ENCODE results near the gene RPS27. TPM values are rescaled to one million over a fixed set of nuclear protein-coding genes. Genes with fewer than 3 reads are reported as not detected.
"Not testable (repeated sequence)": the region's sequence is repeated elsewhere in the genome, so short reads cannot be mapped to it uniquely, and the experiment has no call there.

The RPS27 gene
- total RNA-seq, 1 experiment from 2014 or later, result 2,666 TPM

DNA sequence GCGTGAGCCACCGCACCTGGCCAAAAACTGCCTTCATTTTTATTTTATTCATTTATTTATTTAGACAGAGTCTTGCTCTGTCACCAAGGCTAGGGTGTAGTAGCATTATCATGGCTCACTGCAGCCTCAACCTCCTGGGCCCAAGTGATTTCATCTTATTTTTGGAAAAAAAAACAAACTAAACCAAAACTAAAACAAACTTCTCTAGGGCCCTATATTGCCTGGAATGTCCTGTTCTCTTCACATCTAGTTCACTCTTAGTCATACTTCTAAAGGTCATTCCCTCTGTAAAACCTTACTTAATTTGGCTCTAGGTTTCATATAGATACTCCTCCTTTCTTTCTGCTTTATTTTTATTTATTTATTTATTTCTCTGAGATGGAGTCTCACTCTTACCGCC, 15.6 kb downstream of the RPS27 start:
- H3K4me3 ChIP-seq, result no peak overlapping the region
- no peaks in the 10 kb centered on the region for H3K27me3 ChIP-seq
- no peaks in the 10 kb centered on the region for H3K36me3 ChIP-seq
- no peak for DNase-seq
- no peaks in the 10 kb centered on the region for H3K9me3 ChIP-seq

- no peaks in the 10 kb centered on the region for H3K27me3 ChIP-seq
- no peak overlapping the region for H3K4me3 ChIP-seq
- H3K36me3 ChIP-seq, result no peaks in the 10 kb centered on the region
- DNase-seq, result no peak
- H3K9me3 ChIP-seq, result no peaks in the 10 kb centered on the region
Observed at GRCh38 chr1:154012129-154012528, 21.6 kb downstream of the RPS27 start.

DNA sequence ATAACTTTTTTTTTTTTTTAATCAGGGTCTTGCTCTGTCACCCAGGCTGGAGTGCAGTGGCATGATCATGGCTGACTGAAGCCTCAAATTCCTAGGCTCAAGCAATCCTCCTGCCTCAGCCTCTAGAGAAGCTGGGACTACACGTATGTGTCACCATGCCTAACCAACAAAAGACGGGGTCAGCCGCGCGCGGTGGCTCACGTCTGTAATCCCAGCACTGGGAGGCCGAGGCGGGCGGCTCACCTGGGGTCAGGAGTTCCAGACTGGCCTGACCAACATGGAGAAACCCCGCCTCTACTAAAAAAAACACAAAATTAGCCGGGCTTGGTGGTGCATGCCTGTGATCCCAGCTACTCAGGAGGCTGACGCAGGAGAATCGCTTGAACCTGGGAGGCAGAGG, 22.0 kb downstream of the RPS27 start:
- not testable (repeated sequence) for DNase-seq, H3K36me3 ChIP-seq, H3K27me3 ChIP-seq, H3K9me3 ChIP-seq, H3K4me3 ChIP-seq

GRCh38 chr1:154014154-154014907, 23.8 kb downstream of the RPS27 start:
- peak; percentile 75 for DNase-seq
- H3K27me3 ChIP-seq, result no peaks in the 10 kb centered on the region
- H3K9me3 ChIP-seq, result no peaks in the 10 kb centered on the region
- no peak overlapping the region for H3K4me3 ChIP-seq
- no peaks in the 10 kb centered on the region for H3K36me3 ChIP-seq

GRCh38 chr1:154019269-154019668, 28.7 kb downstream of the RPS27 start:
- no peaks in the 10 kb centered on the region for H3K9me3 ChIP-seq
- DNase-seq, result no peak
- no peaks in the 10 kb centered on the region for H3K36me3 ChIP-seq
- H3K27me3 ChIP-seq, result no peaks in the 10 kb centered on the region
- no peak overlapping the region for H3K4me3 ChIP-seq

DNA sequence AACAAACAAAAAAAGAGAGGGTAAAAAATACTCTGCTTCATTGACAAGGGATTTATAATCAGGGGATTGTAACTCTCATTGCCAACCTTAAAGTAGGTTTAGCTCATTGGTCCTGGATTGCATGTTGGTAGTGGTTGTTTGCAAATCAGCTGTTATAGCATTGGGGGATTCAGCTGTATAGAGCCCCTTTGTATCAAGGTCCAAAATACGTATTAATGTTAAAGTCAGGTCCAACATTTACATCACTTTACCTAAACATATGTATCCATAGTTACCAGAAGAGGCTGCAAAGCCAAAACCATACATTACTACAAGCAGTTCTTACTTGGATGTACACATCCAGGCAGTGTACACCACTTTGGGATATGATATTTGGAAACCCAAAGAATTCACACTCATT, 29.4 kb downstream of the RPS27 start:
- no peak for DNase-seq
- H3K36me3 ChIP-seq, result no peaks in the 10 kb centered on the region
- H3K4me3 ChIP-seq, result no peak overlapping the region
- H3K27me3 ChIP-seq, result no peaks in the 10 kb centered on the region
- no peaks in the 10 kb centered on the region for H3K9me3 ChIP-seq

GRCh38 chr1:154033697-154034096, 43.1 kb downstream of the RPS27 start:
- H3K4me3 ChIP-seq, H3K36me3 ChIP-seq, H3K9me3 ChIP-seq, H3K27me3 ChIP-seq, DNase-seq: not testable (repeated sequence)

Other genes with a start within 250 kb of the RPS27 start
- 1.3 and 3.3 TPM in 2 replicates for gene SLC27A3, start 215.4 kb upstream of the RPS27 start, total RNA-seq (2014; rRNA removed; shearing (Covaris generic); ENCODE audit: low replicate concordance)
- gene GATAD2B, start 67.8 kb upstream of the RPS27 start, total RNA-seq (2014; rRNA removed; shearing (Covaris generic); ENCODE audit: low replicate concordance), result 5.9 and 7.4 TPM in 2 replicates
- gene DENND4B, start 44.0 kb upstream of the RPS27 start, total RNA-seq (2014; rRNA removed; shearing (Covaris generic); ENCODE audit: low replicate concordance), result 7.7 and 9.3 TPM in 2 replicates
- 0.96 and 3.6 TPM in 2 replicates for gene CRTC2, start 32.1 kb upstream of the RPS27 start, total RNA-seq (2014; rRNA removed; shearing (Covaris generic); ENCODE audit: low replicate concordance)
- gene SLC39A1, start 27.2 kb upstream of the RPS27 start, total RNA-seq (2014; rRNA removed; shearing (Covaris generic); ENCODE audit: low replicate concordance), result 154 and 223 TPM in 2 replicates
- 12.8 and 35.3 TPM in 2 replicates for gene CREB3L4, start 22.9 kb upstream of the RPS27 start, total RNA-seq (2014; rRNA removed; shearing (Covaris generic); ENCODE audit: low replicate concordance)
- gene JTB, start 13.1 kb upstream of the RPS27 start, total RNA-seq (2014; rRNA removed; shearing (Covaris generic); ENCODE audit: low replicate concordance), result 250 and 354 TPM in 2 replicates
- 11.3 and 13.3 TPM in 2 replicates for gene RAB13, start 4.4 kb upstream of the RPS27 start, total RNA-seq (2014; rRNA removed; shearing (Covaris generic); ENCODE audit: low replicate concordance)
- gene NUP210L, start 164.3 kb downstream of the RPS27 start, total RNA-seq (2014; rRNA removed; shearing (Covaris generic); ENCODE audit: low replicate concordance), result not detected in 2 replicates
- gene TPM3, start 201.3 kb downstream of the RPS27 start, total RNA-seq (2014; rRNA removed; shearing (Covaris generic); ENCODE audit: low replicate concordance), result 991 and 1,067 TPM in 2 replicates
- gene CFAP141, start 215.6 kb downstream of the RPS27 start, total RNA-seq (2014; rRNA removed; shearing (Covaris generic); ENCODE audit: low replicate concordance), result not detected in 2 replicates
- gene UBAP2L, start 230.2 kb downstream of the RPS27 start, total RNA-seq (2014; rRNA removed; shearing (Covaris generic); ENCODE audit: low replicate concordance), result 208 and 217 TPM in 2 replicates

Data from MG63 (cell line).